Skeletal muscle satellite cell (primary cell): Measurements from ENCODE around the gene ADAMTS3. TPM values are rescaled to one million over a fixed set of nuclear protein-coding genes. Genes with fewer than 3 reads are reported as not detected.
A peak's percentile ranks its signal among the peaks of the same experiment; 100 is the strongest.

Source experiments
- H3K27me3 ChIP-seq: 2 replicates; pipeline ENCODE4 v1.7.0; 2013; ENCODE audit warnings: low read length; ENCODE audit not compliant: control insufficient read depth, insufficient read depth
- H3K36me3 ChIP-seq: 2 replicates; pipeline ENCODE4 v1.7.0; 2013; ENCODE audit warnings: mild to moderate bottlenecking, control low read depth, low read length; ENCODE audit not compliant: insufficient read depth
- H3K4me1 ChIP-seq: 2 replicates; pipeline ENCODE4 v1.7.0; 2013; ENCODE audit warnings: low read length; ENCODE audit not compliant: control insufficient read depth, insufficient read depth
- H3K4me2 ChIP-seq: 2 replicates; pipeline ENCODE4 v1.7.0; 2013; ENCODE audit warnings: mild to moderate bottlenecking, low read length
- H3K4me3 ChIP-seq: 2 replicates; pipeline ENCODE4 v1.7.0; 2013; ENCODE audit warnings: low read length
- H3K9ac ChIP-seq: 2 replicates; pipeline ENCODE4 v1.7.0; 2013; ENCODE audit warnings: mild to moderate bottlenecking, low read depth, low read length, moderate library complexity
- H3K9me3 ChIP-seq: replicated peaks from 2 replicates; pipeline ENCODE4 v1.7.0; 2013; ENCODE audit warnings: mild to moderate bottlenecking, control low read depth, low read length
- total RNA-seq: library from RNA; depleted of rRNA; stranded (reverse); fragments of >200 nt; gene quantifications from 2 replicates; pipeline ENCODE4 v1.2.3, GENCODE V29; 2012; rRNA removed

The ADAMTS3 gene
- 0.51 and 0.87 TPM in 2 replicates for total RNA-seq

DNA sequence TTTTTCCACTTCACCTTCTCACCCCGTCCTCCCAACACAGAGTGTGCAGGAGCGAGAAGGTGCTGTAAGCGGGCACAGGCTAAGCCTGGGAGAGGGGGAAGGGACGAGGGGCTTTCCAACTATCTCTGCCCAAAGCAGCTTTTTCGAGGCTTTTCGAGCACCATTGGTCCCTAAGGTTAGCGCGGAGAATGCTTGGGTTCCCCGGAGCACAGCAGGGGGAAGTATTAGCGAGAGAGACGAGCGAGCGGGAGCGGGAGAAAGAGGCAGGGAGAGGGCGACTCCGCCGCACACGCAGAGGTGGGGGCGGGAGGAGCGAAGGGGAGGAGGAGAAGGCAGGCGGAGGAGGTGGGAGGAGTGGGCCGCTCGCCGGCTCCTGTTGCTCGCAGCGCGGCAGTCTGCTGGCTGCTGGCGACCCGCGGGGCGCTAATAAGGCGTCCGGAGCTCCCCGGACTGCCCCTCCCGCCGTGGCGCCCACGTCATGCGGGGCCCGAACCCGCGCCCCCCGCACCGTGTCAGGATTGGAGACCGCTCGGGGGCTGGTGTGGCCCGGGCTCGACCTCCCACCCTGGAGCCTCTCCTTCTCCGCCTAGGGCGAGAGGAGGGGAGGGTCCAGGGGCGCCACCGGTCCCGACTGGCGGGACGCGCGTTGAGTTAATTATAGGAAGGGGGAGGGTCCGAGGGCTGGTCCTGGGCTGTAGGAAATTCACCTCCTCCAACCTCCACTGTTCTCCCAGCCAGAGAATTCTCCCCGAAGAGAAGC is at the start of gene ADAMTS3:
Gene ADAMTS3, minus strand, starts transcription at position 263 of the 760 bp plus-strand sequence. CDS start 459 bp downstream, outside the sequence.
- peak within 1 kb of the TSS; percentile 100 for H3K4me2 ChIP-seq
- no peaks in the 10 kb centered on the region for H3K9me3 ChIP-seq
- peak within 1 kb of the TSS; percentile 74 for H3K4me3 ChIP-seq
- H3K9ac ChIP-seq: peak within 1 kb of the TSS; percentile 56
- H3K27me3 ChIP-seq: peaks cover 3% of the 10 kb centered on the region
- no peaks in the 10 kb centered on the region for H3K36me3 ChIP-seq
- no peaks in the 10 kb centered on the region for H3K4me1 ChIP-seq

DNA sequence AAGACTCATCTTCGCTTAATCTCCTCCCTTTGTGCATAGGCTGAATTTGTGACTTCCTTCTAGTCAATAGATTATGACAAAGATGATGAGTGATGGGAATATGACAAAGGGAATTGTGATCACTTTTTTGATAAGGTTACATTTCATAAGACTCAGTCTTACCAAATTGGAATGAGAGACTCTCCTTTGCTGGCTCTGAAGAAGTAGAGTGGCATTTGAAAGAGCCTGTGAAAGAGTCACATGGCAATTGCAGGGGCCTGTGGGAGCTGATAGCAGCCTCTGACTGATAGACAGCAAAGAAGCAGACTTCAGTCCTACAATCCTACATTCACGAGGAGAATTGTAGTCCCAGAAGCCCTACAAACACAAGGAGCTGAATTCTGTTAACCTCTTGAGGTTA is 44.9 kb upstream of the ADAMTS3 start:
- Histone ChIP-seq H3K4me3 (no peak overlapping the region), H3K4me2 (no peak overlapping the region), H3K4me1 (no peaks in the 10 kb centered on the region), H3K36me3 (no peaks in the 10 kb centered on the region), H3K9ac (no peak overlapping the region), H3K27me3 (peaks cover 3% of the 10 kb centered on the region), H3K9me3 (no peaks in the 10 kb centered on the region)

DNA sequence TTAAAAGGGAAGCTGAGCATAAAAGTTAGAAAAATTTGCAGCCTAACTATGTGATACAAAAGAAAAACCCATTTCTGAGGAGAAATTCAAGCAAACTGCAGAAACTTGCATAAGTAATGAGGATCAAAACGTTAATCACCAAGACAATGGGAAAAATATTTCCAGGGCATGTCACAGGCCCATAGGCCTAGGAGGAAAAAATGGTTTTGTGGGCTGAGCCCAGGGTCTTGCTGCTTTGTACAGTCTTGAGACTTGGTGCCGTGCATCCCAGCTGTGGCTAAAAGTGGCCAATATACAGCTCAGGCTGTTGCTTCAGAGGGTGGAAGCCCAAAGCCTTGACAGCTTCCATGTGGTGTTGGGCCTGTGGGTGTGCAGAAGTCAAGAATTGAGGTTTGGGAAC is 37.7 kb upstream of the ADAMTS3 start:
- Histone ChIP-seq H3K4me2 (no peak overlapping the region), H3K4me3 (no peak overlapping the region), H3K36me3 (no peaks in the 10 kb centered on the region), H3K27me3 (peaks cover 3% of the 10 kb centered on the region), H3K9ac (no peak overlapping the region), H3K9me3 (no peaks in the 10 kb centered on the region), H3K4me1 (no peaks in the 10 kb centered on the region)

DNA sequence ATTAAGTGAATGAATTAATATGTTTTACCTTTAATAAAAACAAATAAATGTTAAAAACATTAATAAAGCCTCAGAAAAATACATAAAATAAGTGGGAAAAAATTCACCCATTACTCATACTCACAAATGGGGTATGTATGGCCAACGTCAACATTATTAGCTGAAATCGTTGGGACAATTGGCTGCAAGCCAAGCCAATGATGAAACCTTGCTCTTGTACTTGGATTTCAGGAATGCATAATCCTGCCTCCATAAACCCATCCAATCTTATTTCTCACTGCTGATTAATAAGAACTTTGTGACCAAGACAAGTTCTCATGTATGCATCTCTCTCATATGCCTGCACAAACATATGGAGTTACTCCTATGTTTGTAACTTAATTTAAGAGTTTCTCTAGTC is 35.3 kb upstream of the ADAMTS3 start:
- H3K4me3 ChIP-seq: no peak overlapping the region
- no peak overlapping the region for H3K9ac ChIP-seq
- no peaks in the 10 kb centered on the region for H3K27me3 ChIP-seq
- H3K4me1 ChIP-seq: no peaks in the 10 kb centered on the region
- no peaks in the 10 kb centered on the region for H3K36me3 ChIP-seq
- no peaks in the 10 kb centered on the region for H3K9me3 ChIP-seq
- no peak overlapping the region for H3K4me2 ChIP-seq

DNA sequence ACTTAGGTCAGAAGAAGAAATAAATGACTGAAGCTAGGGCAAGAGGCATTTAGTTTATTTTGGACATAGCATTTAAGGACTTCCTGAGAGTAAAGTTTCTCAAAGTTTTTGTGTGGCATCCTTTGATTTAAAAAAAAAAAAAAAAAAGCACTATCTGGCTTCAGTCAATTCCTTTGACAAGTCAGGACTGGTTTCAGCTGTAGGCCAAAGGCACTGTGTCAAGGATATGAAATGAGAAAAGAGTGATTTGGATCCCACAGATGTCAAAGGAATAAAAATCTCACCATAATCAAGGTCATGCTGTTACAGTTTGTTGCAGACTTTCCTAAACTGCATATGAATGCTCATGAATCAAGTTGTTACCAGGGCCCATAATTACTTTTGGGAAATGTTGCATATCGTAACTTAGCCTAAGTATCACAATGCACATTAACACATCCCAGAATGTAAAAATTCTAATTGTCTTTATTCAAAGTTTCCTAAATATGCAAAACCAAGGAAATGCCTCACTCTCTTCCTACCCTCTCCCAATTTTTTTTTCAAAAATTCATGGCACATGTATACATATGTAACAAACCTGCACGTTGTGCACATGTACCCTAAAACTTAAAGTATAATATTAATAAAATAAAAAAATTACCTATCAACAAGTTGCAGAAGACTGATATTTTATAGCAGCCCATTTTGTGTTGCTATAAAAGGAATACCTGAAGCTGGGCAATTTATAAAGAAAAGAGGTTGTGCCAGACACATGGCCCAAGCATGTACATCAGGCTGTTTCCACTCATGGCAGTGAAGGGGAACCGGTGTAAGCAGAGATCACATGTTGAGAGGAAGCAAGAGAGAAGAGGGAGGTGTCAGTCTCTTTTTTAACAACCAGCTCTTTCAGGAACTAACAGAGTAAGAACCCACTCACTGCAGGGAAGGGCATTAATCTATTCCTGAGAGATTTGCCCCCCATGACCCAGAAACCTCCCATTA is 33.7 kb upstream of the ADAMTS3 start:
- Histone ChIP-seq H3K9me3 (no peaks in the 10 kb centered on the region), H3K4me2 (no peak overlapping the region), H3K4me3 (no peak overlapping the region), H3K9ac (no peak overlapping the region), H3K36me3 (no peaks in the 10 kb centered on the region), H3K27me3 (no peaks in the 10 kb centered on the region), H3K4me1 (no peaks in the 10 kb centered on the region)

DNA sequence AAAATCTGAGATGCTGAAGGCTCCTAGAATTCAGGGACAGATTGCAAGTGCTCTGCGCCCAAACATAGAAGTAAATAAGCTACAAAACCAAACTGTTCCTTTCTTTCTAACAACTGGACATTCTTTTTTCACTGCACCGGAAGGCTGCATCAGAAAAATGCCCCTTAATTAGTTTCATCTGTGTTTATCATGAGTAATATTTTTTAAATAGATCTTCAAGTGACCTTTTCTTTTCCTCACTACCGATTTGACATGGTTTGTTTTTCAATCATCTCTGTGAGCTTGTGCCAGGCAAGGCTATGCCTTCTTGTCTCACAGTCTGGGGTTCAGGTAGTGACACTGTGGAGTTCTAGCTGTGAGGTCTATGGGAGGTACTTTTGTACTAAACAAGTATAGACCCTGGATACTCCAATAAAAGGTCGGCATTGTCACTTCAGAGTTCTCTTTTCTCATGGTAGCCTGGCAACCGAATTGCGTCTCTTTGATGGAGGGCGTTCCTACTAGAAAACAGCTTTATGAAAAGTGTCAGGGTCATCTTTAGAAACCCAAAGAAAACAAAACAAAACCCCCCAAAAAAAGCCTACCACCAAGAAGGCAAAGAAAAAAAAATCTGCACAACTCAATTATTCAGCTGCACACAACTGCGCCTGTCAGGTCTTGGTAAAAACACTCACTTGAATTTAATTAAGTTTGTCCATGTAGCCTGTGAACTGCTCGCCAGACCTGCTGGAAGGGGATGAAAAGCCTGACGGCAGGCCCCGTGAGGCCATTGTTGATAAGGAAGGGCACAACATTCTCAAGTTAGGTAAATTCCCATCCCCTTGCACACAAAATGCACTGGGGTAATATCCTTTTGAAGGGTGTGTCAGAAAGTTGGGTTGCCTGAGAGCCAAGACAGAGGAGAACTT is 22.8 kb upstream of the ADAMTS3 start:
- H3K4me2 ChIP-seq: no peak overlapping the region
- no peak overlapping the region for H3K9ac ChIP-seq
- H3K4me3 ChIP-seq: no peak overlapping the region
- no peaks in the 10 kb centered on the region for H3K36me3 ChIP-seq
- H3K27me3 ChIP-seq: peaks cover 11% of the 10 kb centered on the region
- H3K9me3 ChIP-seq: no peaks in the 10 kb centered on the region
- no peaks in the 10 kb centered on the region for H3K4me1 ChIP-seq

DNA sequence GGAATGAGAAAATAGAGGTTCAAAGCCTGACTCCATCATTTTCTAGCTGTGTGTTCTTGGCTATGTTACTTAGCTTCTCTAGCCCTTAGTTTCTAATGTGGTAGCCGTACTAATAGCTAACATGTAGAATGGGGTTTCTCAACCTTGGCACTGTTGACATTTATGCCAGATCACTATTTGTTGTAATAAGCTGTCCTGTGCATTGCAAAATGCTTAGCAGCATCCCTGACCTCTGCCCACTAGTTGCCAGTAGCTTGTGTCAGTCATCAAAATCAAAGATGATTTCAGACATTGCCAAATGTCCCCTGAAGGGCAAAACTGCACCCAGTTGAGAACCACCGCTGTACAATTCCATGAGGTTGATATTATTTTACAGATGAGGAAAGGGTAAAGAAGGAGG is 18.3 kb upstream of the ADAMTS3 start:
- no peak overlapping the region for H3K9ac ChIP-seq

DNA sequence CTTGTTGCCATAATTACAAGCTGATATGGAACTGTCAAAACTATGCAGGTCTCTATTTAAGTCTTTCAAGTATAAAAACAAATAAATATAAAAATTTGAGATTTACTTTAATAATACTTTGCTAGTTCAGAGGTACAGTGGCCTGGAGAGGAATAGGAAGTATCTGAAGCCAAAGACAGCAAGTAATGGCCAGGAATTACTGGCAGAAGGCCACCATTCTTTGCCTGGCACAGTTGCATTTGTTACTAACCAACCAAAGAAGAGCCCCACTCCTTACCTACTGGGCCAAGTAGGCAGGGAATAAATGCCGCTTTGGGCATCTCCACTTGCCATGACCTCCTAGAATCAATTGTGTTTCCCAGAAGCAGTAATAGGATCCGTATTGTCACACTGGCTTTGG is 13.8 kb upstream of the ADAMTS3 start:
- Histone ChIP-seq H3K4me3 (no peak overlapping the region), H3K4me1 (no peaks in the 10 kb centered on the region), H3K27me3 (peaks cover 25% of the 10 kb centered on the region), H3K36me3 (no peaks in the 10 kb centered on the region), H3K4me2 (no peak overlapping the region), H3K9me3 (no peaks in the 10 kb centered on the region), H3K9ac (no peak overlapping the region)

More for the DNA sequence above, 18.3 kb upstream of the ADAMTS3 start:
- H3K4me1 ChIP-seq: no peaks in the 10 kb centered on the region
- no peaks in the 10 kb centered on the region for H3K36me3 ChIP-seq
- H3K4me3 ChIP-seq: no peak overlapping the region
- H3K4me2 ChIP-seq: no peak overlapping the region
- peaks cover 28% of the 10 kb centered on the region for H3K27me3 ChIP-seq
- no peaks in the 10 kb centered on the region for H3K9me3 ChIP-seq

DNA sequence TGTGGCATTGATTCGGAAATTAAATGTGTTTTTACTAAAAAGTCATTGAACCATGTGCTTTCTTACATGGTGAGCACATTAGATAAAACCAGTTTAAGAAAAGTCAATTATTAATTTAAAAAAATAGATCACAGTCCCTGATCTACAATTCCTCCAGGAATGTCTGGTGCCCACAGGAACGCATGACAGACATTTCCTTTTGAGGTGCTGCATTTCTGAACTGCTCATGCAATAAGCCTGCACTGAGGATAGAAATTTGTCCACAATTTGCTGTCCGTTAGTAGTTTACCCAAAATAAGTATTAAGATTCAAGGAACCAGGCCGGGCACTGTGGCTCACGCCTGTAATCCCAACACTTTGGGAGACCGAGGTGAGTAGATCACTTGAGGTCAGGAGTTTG is 8.2 kb upstream of the ADAMTS3 start:
- no peak overlapping the region for H3K4me2 ChIP-seq
- H3K27me3 ChIP-seq: peaks cover 4% of the 10 kb centered on the region
- H3K9ac ChIP-seq: no peak overlapping the region
- no peaks in the 10 kb centered on the region for H3K36me3 ChIP-seq
- no peaks in the 10 kb centered on the region for H3K4me1 ChIP-seq
- H3K4me3 ChIP-seq: no peak overlapping the region
- H3K9me3 ChIP-seq: no peaks in the 10 kb centered on the region

DNA sequence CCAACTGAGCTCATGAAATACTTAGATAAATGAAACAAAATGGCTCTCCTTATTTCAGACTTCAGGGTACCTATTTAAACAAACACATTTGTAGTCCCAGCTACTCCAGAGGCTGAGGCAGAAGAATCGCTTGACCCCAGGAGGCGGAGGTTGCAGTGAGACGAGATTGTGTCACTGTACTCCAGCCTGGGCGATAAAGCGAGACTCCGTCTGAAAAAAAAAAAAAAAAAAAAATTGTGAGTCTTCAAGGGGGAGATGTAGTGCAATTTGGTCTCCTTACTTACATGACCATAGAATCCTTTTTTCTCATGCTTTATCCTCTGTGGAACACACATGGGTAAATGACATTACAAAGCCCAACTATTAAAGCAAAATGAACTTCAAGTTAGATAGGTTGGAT is 2.3 kb upstream of the ADAMTS3 start:
- H3K9me3 ChIP-seq: no peaks in the 10 kb centered on the region
- no peaks in the 10 kb centered on the region for H3K36me3 ChIP-seq
- H3K4me3 ChIP-seq: no peak overlapping the region
- no peak overlapping the region for H3K4me2 ChIP-seq
- no peak overlapping the region for H3K9ac ChIP-seq
- no peaks in the 10 kb centered on the region for H3K4me1 ChIP-seq
- peaks cover 3% of the 10 kb centered on the region for H3K27me3 ChIP-seq
